HepG2 (cell line): ENCODE data around the gene ANAPC5. TPM values are rescaled to one million over a fixed set of nuclear protein-coding genes. Genes with fewer than 3 reads are reported as not detected.

Source experiments
- ATAC-seq: fragments of 200-7000 bp; cut with Tn5 transposase; 3 replicates; pipeline ENCODE4 v1.9.1; 2020; ENCODE audit warnings: mild to moderate bottlenecking, moderate library complexity
- BruUV-seq: library from RNA; stranded (reverse); fragments of 400-500 nt; replicated peaks from 2 replicates; lab custom pipeline; 2021; lab: Mats Ljungman, UMichigan
- CTCF ChIA-PET: fragments of 300-600 bp; formaldehyde crosslinking; extraction: SDS; loops from one replicate; lab custom pipeline; 2021; ENCODE audit warnings: low total read pairs, inconsistent platforms, low intra/inter-chr PET ratio; lab: Yijun Ruan, JAX
- POLR2A ChIA-PET: fragments of 350-600 bp; sonication (Branson Sonifier 250); formaldehyde crosslinking; loops from one replicate; lab custom pipeline; 2020; ENCODE audit warnings: antibody characterized with exemption, inconsistent platforms; lab: Yijun Ruan, JAX
- DNase-seq: peaks from one replicate; pipeline ENCODE4 v3.0.0-alpha.2; 2015; ENCODE audit warnings: low spot score
- FAIRE-seq: peaks from 3 replicates; lab custom pipeline; 2011; peaks lifted over from hg19 to GRCh38; lab: Jason Lieb, UNC
- H2AFZ ChIP-seq: one replicate; pipeline ENCODE4 v1.6.1; 2011; ENCODE audit warnings: low read length, inconsistent platforms
- H3K27ac ChIP-seq: fragments of 300-600 bp; 3 replicates; pipeline ENCODE4 v1.8.0; 2011; ENCODE audit warnings: mixed run types, mild to moderate bottlenecking, mixed read lengths, low read length, inconsistent platforms; ENCODE audit not compliant: insufficient read depth; ENCODE audit errors: extremely low read length
- H3K27me3 ChIP-seq, 2 experiments: fragments of 200-600 bp in 1 of 2; 2 replicates in 1 of 2; 3 replicates in 1 of 2; pipeline versions ENCODE4 v1.6.0 to v1.8.0; 2011; ENCODE audit warnings: low read length in 2 of 2, mild to moderate bottlenecking in 2 of 2, moderate library complexity in 2 of 2, inconsistent platforms in 1 of 2; ENCODE audit not compliant: insufficient read depth in 2 of 2, control insufficient read depth in 1 of 2
- H3K36me3 ChIP-seq, 2 experiments: fragments of 200-600 bp in 1 of 2; replicated peaks in 1 of 2; 2 replicates in 1 of 2; 3 replicates in 1 of 2; pipeline versions ENCODE4 v1.5.1 to v1.8.0; 2011; ENCODE audit warnings: low read length in 2 of 2, inconsistent platforms in 1 of 2; ENCODE audit not compliant: insufficient read depth in 2 of 2, control insufficient read depth in 1 of 2
- H3K4me1 ChIP-seq: 2 replicates; pipeline ENCODE4 v1.5.1; 2012; ENCODE audit warnings: low read length, inconsistent platforms; ENCODE audit not compliant: insufficient read depth
- H3K4me2 ChIP-seq: 2 replicates; pipeline ENCODE4 v1.6.0; 2011; ENCODE audit warnings: low read depth, low read length, inconsistent platforms
- H3K4me3 ChIP-seq, 3 experiments: fragments of 200-600 bp in 1 of 3; sonication (generic), shearing (Covaris generic) in 1 of 3; replicated peaks in 1 of 3; 2 replicates each; pipeline ENCODE4 v1.5.1; 2011 to 2016; ENCODE audit warnings: low read length in 3 of 3, inconsistent platforms in 2 of 3, low read depth in 2 of 3, mild to moderate bottlenecking in 2 of 3, control low read depth in 1 of 3, mixed read lengths in 1 of 3; ENCODE audit not compliant: insufficient read depth in 1 of 3
- H3K79me2 ChIP-seq: one replicate; pipeline ENCODE4 v1.6.1; 2011; ENCODE audit warnings: low read length, inconsistent platforms; ENCODE audit not compliant: insufficient read depth
- H3K9ac ChIP-seq: 2 replicates; pipeline ENCODE4 v1.6.0; 2011; ENCODE audit warnings: mild to moderate bottlenecking, low read depth, low read length, inconsistent platforms; ENCODE audit not compliant: insufficient read depth
- H3K9me3 ChIP-seq: 2 replicates; pipeline ENCODE4 v1.5.1; 2012; ENCODE audit warnings: mild to moderate bottlenecking, low read length
- H4K20me1 ChIP-seq: 2 replicates; pipeline ENCODE4 v1.6.0; 2011; ENCODE audit warnings: inconsistent platforms, mild to moderate bottlenecking, low read length, moderate library complexity; ENCODE audit not compliant: insufficient read depth
- AFF4 ChIP-seq: sonication (generic); formaldehyde crosslinking; IDR thresholded peaks from 2 replicates; pipeline ENCODE4 v1.4.0; 2020; ENCODE audit warnings: missing genetic modification reagents
- ATF7-NPFF ChIP-seq: sonication (generic); formaldehyde crosslinking; IDR thresholded peaks from 2 replicates; pipeline ENCODE4 v1.8.1; 2023; ENCODE audit warnings: mild to moderate bottlenecking, low read depth, missing genetic modification reagents, moderate library complexity
- CBFB ChIP-seq: sonication (generic); formaldehyde crosslinking; IDR thresholded peaks from 2 replicates; pipeline ENCODE4 v1.4.0; 2020; ENCODE audit warnings: missing genetic modification reagents
- HIC2 ChIP-seq: sonication (generic); formaldehyde crosslinking; IDR thresholded peaks from 2 replicates; pipeline ENCODE4 v1.9.0; 2022; ENCODE audit warnings: low read depth, missing genetic modification reagents
- HNRNPH1 ChIP-seq: fragments of 200-400 bp; formaldehyde crosslinking; optimal IDR thresholded peaks from 2 replicates; pipeline ENCODE3; 2017; ENCODE audit warnings: mild to moderate bottlenecking, low read depth, low read length
- HOXA7 ChIP-seq: sonication (generic); formaldehyde crosslinking; IDR thresholded peaks from 2 replicates; pipeline ENCODE4 v1.8.1; 2022; ENCODE audit warnings: mild to moderate bottlenecking, missing genetic modification reagents, moderate library complexity
- JUNB ChIP-seq: sonication (generic); formaldehyde crosslinking; IDR thresholded peaks from 2 replicates; pipeline ENCODE4 v1.8.0; 2022; ENCODE audit warnings: missing genetic modification reagents, mild to moderate bottlenecking, borderline replicate concordance
- LBX2 ChIP-seq: sonication (generic); formaldehyde crosslinking; IDR thresholded peaks from 2 replicates; pipeline ENCODE4 v1.5.0; 2020; ENCODE audit warnings: missing genetic modification reagents, mild to moderate bottlenecking, borderline replicate concordance
- NBN ChIP-seq: fragments of 450-650 bp; conservative IDR thresholded peaks from 2 replicates; pipeline ENCODE4 v1.6.1; 2017
- NRL ChIP-seq: sonication (generic); formaldehyde crosslinking; IDR thresholded peaks from 2 replicates; pipeline ENCODE4 v1.5.0; 2020; ENCODE audit warnings: missing genetic modification reagents, mild to moderate bottlenecking, moderate library complexity, borderline replicate concordance
- RCOR2 ChIP-seq: IDR thresholded peaks from 2 replicates; pipeline ENCODE4 v1.6.1; 2016; ENCODE audit warnings: missing biosample characterization, missing genetic modification reagents
- SIX4 ChIP-seq: sonication (generic); formaldehyde crosslinking; IDR thresholded peaks from 2 replicates; pipeline ENCODE4 v1.4.0; 2020; ENCODE audit warnings: missing genetic modification reagents
- THRA ChIP-seq: sonication (generic); formaldehyde crosslinking; IDR thresholded peaks from 2 replicates; pipeline ENCODE4 v1.4.0; 2020; ENCODE audit warnings: missing genetic modification reagents, borderline replicate concordance
- XBP1 ChIP-seq: sonication (generic); formaldehyde crosslinking; IDR thresholded peaks from 2 replicates; pipeline ENCODE4 v1.5.0; 2020; ENCODE audit warnings: missing genetic modification reagents
- ZBTB42 ChIP-seq: sonication (generic); formaldehyde crosslinking; IDR thresholded peaks from 2 replicates; pipeline ENCODE4 v1.5.0; 2020; ENCODE audit warnings: mild to moderate bottlenecking, missing genetic modification reagents
- ZFP62 ChIP-seq: sonication (generic); formaldehyde crosslinking; IDR thresholded peaks from 2 replicates; pipeline ENCODE4 v1.4.0; 2020; ENCODE audit warnings: missing genetic modification reagents
- ZNF557 ChIP-seq: sonication (generic); formaldehyde crosslinking; IDR thresholded peaks from 2 replicates; pipeline ENCODE4 v1.4.0; 2020; ENCODE audit warnings: missing genetic modification reagents
- WGBS: methylation state at CpG from one replicate; pipeline ENCODE4 v1.1.6; 2017; ENCODE audit warnings: low lambda C conversion rate; 5-methylcytosine and 5-hydroxymethylcytosine counted together
- in situ Hi-C: cut with HindIII; loops from 2 replicates; pipeline ENCODE4 v1.10.0; 2017; ENCODE audit warnings: low pct_unique_long_range_greater_than_20kb; ENCODE audit not compliant: extremely low pct_ligation_motif_present
- intact Hi-C: fragments of 100-400 bp; cut with micrococcal nuclease; formaldehyde crosslinking; loops from one replicate; pipeline ENCODE4 v1.10.0; 2022; ENCODE audit not compliant: unreplicated experiment
- polyA plus RNA-seq, 8 experiments: library from polyadenylated mRNA; depleted of rRNA in 3 of 8; stranded (reverse) in 7 of 8; unstranded in 1 of 8; fragments of >200 nt; fragmentation: Illumina TruSeq in 4 of 8; extraction: Trizol in 4 of 8; gene quantifications; 2 replicates each; pipeline versions ENCODE4 v1.2.1 to v1.2.3, GENCODE V29; 2011 to 2016; ENCODE audit warnings: low read depth in 4 of 8, missing spikeins in 1 of 8, mixed read lengths in 1 of 8; ENCODE audit not compliant: insufficient read depth in 1 of 8
- total RNA-seq, 5 experiments: library from RNA; depleted of rRNA; stranded (reverse); fragments of >200 nt; fragmentation: Illumina TruSeq; extraction: Trizol; gene quantifications; 2 replicates each; pipeline ENCODE4 v1.2.3, GENCODE V29; 2016; ENCODE audit warnings: low read depth in 1 of 5

ANAPC5 gene
- total and polyA plus RNA-seq, 2 of the 13 experiments (the other 11 are each of a cell fraction or from before 2014, with no cell fraction given) = 146 to 161 TPM

DNA sequence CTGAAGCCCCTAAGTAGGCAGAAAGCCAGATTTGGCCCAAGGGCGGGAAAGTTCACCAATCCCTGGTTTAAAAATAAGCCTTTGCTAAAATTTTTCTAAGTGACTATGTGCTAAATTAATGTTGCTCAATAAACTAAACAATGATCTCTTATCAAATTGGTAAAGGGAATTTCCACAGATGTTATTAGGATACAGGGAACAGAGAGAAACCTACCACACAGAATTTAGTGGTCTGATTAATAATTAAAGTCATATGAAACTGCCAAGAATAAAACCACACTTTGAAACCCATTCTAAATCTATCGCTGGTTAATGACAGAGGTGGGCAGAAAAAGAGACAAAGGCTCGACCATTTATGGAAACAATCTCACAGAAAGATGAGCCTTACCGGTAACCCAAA lies 22.0 kb downstream of the ANAPC5 start:
- no peaks in the 10 kb centered on the region for H3K27me3 ChIP-seq
- H4K20me1 ChIP-seq = no peaks in the 10 kb centered on the region
- DNase-seq (no peak), ATAC-seq (no peak), FAIRE-seq (no peak)
- H3K4me3 ChIP-seq = no peak overlapping the region
- no peak overlapping the region for H3K9ac ChIP-seq
- 89% methylated on average over 4 of the region's 4 CpGs for WGBS
- H3K79me2 ChIP-seq = no peaks in the 10 kb centered on the region
- H2AFZ ChIP-seq = no peak overlapping the region
- intact Hi-C loops = no loop called here
- TF ChIP-seq ZBTB42 (CRISPR knock-in tag) = no peak
- TF ChIP-seq HOXA7 (CRISPR knock-in tag) = no peak
- TF ChIP-seq JUNB (CRISPR knock-in tag) = no peak
- no peak for TF ChIP-seq CBFB
- TF ChIP-seq XBP1 = no peak
- TF ChIP-seq ZNF557 (CRISPR knock-in tag) = no peak
- no peak for TF ChIP-seq AFF4 (CRISPR knock-in tag)
- no peak for TF ChIP-seq ZFP62
- no peak for TF ChIP-seq NBN
- no peak for TF ChIP-seq HNRNPH1
- TF ChIP-seq THRA (CRISPR knock-in tag) = no peak
- no peak for TF ChIP-seq LBX2 (CRISPR knock-in tag)
- no peak for TF ChIP-seq NRL (CRISPR knock-in tag)
- TF ChIP-seq HIC2 (CRISPR knock-in tag) = no peak
- no peak for TF ChIP-seq SIX4
- TF ChIP-seq ATF7-NPFF (CRISPR knock-in tag) = no peak
- TF ChIP-seq RCOR2 (CRISPR knock-in tag) = no peak
- no peaks in the 10 kb centered on the region for H3K9me3 ChIP-seq
- H3K4me1 ChIP-seq = no peaks in the 10 kb centered on the region
- no peak overlapping the region for H3K4me2 ChIP-seq
- in situ Hi-C loops = no loop called here
- CTCF ChIA-PET = no interaction called here
- POLR2A ChIA-PET = no interaction called here
- H3K36me3 ChIP-seq = peaks cover 38 to 81% of the 10 kb centered on the region in 2 experiments
- no peak overlapping the region for H3K27ac ChIP-seq
- BruUV-seq = no TSS peak
